ENCODE measurements around the gene EVPL.
"Not testable (repeated sequence)": the region's sequence is repeated elsewhere in the genome, so short reads cannot be mapped to it uniquely, and the experiment has no call there.

EVPL gene

DNA sequence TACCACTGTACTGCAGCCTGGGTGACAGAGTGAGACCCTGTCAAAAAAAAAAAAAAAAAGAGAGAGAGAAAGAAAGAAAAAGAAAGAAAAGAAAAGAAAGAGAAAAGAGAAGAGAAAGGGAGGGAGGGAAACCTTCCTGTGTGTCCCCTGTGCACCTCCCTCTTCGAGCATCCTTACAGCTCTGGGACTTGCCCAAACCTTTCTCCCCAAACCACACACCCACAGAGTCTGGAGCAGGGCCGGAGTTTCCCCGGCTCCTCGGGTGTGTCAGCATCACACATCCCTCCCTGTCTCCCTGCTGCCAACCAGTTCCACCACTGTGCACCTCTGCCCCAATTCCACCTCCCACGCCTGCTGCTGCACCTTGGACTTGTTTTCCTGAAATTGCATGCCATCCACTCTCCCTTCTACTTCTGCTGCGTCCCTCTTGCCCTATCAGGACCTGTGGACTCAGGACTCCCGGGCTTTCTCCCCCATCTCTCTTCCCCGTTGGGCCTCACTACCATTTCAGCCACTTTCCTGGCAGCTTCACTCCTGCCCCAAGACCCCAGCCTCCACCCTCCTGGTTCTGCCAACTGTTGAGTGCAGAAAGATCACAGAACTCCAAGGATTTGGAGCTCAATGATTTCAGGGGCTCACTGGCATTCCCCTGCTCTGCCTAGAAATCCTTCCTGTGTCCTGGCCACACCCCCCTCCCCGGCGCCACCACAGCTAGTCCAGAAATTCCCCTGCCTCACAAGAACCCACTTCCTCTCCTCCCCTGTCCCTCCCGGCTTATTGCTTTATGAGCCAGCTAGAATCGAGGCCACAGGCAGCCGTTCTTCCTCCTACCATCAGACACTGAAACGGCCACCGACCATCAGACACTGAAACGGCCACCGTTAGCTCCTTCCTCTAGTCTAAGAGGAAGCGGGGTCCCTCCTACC is 30.2 kb downstream of the EVPL start:
- DNase-seq, result no peak

DNA sequence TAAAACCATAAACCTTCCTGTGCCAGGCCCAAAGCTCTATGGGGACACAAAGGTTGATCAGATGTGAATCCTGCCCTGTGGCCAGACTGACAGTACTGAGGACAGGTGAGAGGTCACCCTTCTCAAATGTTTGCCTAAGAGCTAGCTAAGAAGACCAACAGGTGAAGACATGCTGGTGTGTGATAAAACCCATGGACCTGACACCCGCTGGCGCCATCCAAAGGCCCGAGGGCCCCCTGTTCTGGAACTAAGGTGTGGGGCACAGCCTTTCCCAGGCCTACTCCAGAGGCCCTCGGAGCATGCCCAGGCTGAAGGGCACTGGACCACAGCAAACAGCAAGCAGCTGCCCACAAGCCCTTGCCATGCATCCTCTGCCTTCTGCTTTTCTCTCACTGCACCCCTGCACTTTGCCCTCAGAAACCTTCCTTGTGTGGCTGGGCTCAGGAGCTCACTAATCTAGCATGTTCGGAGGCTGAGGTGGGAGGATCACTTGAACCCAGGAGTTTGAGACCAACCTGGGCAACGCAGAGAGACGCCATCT is 31.7 kb downstream of the EVPL start:
- DNase-seq, result no peak

- no peak for DNase-seq
Observed at GRCh38 chr17:75994802-75995370, 32.2 kb downstream of the EVPL start.

GRCh38 chr17:75991396-75991795 is 35.7 kb downstream of the EVPL start:
- no peak for DNase-seq

DNA sequence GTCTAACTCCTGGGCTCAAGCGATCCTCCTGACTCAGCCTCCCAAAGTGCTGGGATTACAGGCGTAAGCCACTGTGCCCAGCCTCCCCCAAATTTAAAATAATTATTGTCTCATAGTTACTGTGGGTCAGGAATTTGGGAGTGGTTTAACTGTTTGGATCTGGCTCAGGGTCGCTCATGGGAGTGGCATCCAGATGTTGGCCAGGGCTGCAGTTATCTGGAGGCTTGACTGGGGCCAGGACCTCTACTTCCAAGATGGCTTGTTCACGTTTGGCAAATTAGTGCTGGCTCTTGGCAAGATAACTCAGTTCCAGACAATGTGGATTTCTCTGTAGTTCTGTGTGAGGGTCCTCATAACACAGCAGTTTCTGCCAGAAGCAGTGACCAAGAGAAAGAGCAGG is 40.1 kb downstream of the EVPL start:
- DNase-seq, result no peak

DNA sequence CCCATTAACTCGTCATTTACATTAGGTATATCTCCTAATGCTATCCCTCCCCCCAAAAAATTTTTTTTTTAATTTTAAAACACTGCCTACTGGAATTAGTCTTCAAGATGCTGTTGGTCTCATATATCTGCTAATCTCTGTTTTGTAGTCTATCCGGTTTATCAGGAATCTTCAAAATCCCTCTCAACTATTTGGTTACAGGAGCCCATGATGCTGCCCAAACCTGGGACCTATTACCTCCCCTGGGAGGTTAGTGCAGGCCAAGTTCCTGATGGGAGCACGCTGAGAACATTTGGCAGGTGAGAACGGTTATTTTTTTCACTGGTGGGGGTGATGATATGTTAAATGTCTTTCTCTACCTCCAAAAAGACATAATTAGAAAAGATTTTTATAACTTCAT is 41.1 kb downstream of the EVPL start:
- DNase-seq, result no peak

- no peak for DNase-seq
Observed at GRCh38 chr17:75983501-75984181, 43.5 kb downstream of the EVPL start.

- DNase-seq, result no peak
Observed at GRCh38 chr17:75981019-75981615, 46.0 kb downstream of the EVPL start.

DNA sequence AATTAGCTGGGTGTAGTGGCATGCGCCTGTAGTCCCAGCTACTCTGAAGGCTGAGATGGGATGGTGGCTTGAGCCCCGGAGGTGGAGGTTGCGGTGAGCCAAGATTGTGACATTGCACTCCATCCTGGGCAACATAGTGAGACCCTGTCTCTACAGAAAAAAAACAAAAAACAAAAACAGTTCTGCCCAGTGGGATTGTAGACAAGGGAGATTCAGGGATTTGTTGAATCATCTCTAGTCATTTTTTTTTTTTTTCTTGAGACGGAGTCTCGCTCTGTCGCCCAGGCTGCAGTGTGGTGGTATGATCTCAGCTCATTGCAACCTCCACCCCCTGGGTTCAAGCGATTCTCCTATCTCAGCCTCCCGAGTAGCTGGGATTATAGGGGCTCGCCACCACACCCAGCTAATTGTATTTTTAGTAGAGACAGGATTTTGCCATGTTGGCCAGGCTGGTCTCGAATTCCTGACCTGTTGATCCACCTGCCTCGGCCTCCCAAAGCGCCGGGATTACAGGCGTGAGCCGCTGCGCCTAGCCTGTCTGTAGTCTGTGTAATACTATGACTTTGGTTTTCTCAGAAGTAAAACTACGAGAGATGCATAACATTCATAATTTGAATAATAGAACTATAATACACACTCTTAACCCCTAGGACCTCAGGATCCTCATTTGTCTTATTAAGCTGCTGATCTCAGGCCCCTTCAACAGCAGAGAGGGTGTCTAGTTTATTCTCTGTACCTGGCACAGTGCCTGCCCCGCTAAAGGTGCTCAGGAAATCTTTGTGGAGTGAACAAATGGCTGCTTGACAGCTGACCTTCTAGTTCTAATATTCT is 46.7 kb downstream of the EVPL start:
- DNase-seq, result no peak

DNA sequence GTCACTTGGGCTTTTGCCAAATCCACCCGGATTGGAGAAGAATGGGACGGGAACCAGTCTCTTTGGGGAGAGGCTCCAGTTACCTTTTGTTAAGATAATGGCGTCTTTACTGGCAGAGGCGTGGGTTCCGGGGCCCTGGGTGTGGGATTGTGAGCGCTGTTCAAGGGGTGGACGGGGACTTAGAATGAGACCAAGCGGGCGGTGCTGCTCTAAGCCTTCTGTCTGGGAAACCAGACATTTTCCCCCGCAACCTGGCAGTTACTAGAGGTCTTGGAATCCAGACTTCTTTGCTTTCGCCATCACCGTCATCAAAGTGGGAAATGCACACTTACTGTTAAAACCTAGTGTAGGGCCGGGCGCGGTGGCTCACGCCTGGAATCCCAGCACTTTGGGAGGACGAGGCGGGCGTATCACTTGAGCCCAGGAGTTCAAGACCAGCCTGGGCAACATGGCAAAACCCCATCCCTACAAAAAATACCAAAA is 47.4 kb downstream of the EVPL start:
- peak; percentile 55 for DNase-seq

DNA sequence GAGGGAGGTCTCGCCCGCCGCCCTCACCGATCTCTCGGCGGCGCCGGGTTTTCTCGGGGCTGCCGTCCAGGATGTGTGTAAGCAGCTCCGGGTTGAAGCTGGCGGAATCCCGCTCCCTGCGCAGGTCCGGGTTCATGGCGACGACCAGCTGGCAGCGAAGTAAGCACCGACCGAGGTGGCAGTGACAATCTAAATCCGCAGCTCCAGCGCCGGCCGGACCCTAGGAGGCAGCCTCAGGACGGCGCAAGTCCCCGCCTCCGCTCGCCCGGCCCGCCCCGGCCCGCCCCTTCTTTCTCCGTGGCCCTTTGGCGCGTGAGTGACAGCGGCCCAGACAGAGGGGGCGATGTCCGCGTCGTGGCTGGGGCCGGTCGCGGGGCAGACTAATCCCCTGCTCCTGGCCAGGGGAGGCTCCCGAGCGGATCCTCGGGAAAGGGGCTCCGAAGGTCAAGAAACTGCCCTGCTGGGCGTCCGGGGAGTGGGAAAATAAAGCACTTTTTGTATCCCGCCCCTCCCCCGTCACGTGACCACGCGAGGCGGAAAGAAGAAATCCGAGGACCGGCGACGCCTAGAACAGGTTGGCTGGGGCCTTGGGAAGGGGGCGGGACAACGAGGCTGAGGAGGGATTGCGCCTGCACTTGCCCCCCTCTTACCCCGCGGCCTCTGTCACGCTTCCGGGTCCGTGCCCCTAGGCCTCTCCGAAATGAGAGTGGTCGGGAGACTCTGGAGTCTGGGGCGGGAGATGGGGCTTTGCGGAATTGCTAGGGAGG is 48.0 kb downstream of the EVPL start, which contains the start of the genes ACOX1 and TEN1:
ACOX1 (minus strand) TSS at position 229 of the 767 bp plus-strand sequence; CDS start at position 136, 93 bp downstream.
TEN1 (plus strand) TSS at position 303 of the 767 bp plus-strand sequence. CDS start 6,953 bp downstream, outside the sequence.
- DNase-seq, result peak; percentile 95

DNA sequence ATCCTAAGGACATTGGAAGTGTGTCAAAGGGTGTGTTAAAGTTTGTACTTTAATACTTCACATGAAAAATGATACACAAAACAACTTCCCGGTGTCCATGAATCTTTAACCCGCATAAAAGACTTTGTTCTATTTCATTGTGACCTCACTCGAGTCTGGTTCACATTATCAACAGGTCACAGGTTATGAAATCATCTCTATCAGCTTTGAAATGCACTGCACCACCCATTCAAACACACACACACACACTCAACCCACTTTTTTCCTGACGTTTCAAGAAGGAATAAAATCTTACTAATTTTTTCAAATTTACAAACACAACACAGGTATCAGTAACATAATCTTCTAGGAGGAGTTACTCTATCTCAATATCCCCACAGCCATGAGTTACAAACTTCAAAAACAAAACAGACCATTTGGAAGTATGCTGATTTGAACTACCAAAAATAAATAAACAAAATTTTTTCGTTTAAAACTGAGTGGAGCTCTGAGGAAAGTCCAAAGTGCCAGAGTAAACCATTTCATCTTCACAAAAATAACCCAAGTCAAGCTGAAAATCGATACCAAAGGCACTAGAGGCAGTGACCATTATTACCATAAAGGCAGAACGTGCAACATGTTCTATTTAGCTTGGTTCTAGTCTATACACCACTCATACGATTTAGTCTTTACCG is 50.8 kb downstream of the EVPL start:
- DNase-seq, result no peak

DNA sequence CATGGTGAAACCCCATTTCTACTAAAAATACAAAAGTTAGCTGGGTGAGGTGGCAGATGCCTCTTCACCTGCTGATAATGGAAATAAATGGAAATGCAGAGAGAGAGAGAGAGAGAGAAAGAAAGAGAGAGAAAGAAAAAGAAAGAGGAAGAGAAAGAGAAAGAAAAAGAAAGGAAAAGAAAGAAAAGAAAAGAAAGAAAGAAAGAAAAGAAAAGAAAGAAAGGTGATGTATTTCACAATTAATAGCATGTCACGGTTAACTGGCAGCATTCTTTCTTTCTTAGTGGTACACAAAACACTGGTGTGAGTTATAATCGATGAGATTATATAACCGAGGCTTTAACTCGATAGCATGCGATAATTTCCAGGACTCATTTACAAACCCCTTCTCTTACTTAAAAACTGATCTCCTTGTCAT is 51.3 kb downstream of the EVPL start:
- no peak for DNase-seq

GRCh38 chr17:75975187-75975586 is 51.9 kb downstream of the EVPL start:
- DNase-seq, result not testable (repeated sequence)

- no peak for DNase-seq
Observed at GRCh38 chr17:75970626-75971025, 56.5 kb downstream of the EVPL start.

- DNase-seq, result peak; percentile 43
Observed at GRCh38 chr17:75970011-75970523, 57.0 kb downstream of the EVPL start.

DNA sequence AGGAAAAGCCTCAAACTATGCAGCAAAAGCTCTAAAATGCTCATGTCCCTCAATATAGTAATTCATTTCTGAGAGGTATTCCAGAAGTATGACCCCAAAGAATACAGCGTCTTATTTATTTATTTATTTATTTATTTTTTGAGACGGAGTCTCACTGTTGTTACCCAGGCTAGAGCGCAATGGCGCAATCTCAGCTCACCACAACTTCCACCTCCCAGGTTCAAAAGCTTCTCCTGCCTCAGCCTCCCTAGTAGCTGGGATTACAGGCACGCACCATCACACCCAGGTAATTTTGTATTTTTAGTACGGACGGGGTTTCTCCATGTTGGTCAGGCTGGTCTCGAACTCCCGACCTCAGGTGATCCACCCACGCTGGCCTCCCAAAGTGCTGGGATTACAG is 58.1 kb downstream of the EVPL start:
- not testable (repeated sequence) for DNase-seq

- DNase-seq, result no peak
Observed at GRCh38 chr17:75965468-75965867, 61.6 kb downstream of the EVPL start.

DNA sequence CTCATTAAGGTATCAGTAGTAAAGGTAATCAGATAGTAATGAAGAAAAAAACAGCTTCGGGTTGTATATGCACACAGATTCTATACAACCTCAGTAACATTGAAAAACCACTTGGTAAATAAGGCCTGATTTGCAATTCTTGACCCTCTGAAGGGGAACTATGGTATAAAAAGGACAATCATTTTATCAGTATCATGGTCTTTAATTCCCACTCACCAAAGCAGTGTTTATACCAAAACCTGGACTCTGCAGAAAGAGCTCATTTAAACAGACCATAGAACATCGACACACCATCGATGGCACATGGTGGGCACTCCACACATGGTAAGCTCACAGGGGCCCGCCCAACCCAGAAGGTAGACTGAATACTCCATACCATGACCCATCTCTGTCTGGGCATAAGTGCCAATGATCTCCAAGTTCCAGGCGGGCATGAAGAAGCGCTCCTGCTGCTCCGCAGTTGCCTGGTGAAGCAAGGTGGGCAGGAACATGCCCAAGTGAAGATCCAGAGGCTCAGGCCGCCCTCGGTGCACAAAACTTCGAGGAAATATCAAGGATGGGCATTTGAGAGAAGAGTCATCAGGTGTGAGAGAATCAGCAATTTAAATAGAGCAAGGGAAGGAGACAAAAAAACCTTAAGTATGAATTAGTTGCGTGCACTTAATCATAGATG is 67.1 kb downstream of the EVPL start:
- no peak for DNase-seq

Measured in HCEC 1CT (cell line).